GM21526 (cell line): ENCODE results near the gene SLC24A4.
"Not testable (repeated sequence)": the region's sequence is repeated elsewhere in the genome, so short reads cannot be mapped to it uniquely, and the experiment has no call there.

Experiments used
- ATAC-seq: cut with Tn5 transposase; IDR thresholded peaks from one replicate; pipeline ENCODE4 v1.9.1; 2021; ENCODE audit warnings: moderate library complexity; ENCODE audit not compliant: unreplicated experiment, low FRiP score

Gene SLC24A4

GRCh38 chr14:92534932-92535643, 212.1 kb downstream of the SLC24A4 start:
- ATAC-seq = no peak

GRCh38 chr14:92536231-92536630, 213.3 kb downstream of the SLC24A4 start:
- ATAC-seq = not testable (repeated sequence)

GRCh38 chr14:92538412-92538985, 215.5 kb downstream of the SLC24A4 start:
- peak; percentile 74 for ATAC-seq

GRCh38 chr14:92539419-92539818, 216.5 kb downstream of the SLC24A4 start:
- no peak for ATAC-seq

- no peak for ATAC-seq
These were observed 216.9 kb downstream of the SLC24A4 start for GRCh38 chr14:92539875-92540274.

GRCh38 chr14:92540472-92541048, 217.6 kb downstream of the SLC24A4 start:
- no peak for ATAC-seq

- ATAC-seq = no peak
These were observed 220.0 kb downstream of the SLC24A4 start for GRCh38 chr14:92542766-92543554.

- no peak for ATAC-seq
These were observed 221.2 kb downstream of the SLC24A4 start for GRCh38 chr14:92544051-92544720.

- no peak for ATAC-seq
These were observed 223.5 kb downstream of the SLC24A4 start for GRCh38 chr14:92546347-92547053.

GRCh38 chr14:92549105-92549858, 226.3 kb downstream of the SLC24A4 start:
- ATAC-seq = no peak

- no peak for ATAC-seq
These were observed 226.9 kb downstream of the SLC24A4 start for GRCh38 chr14:92549859-92550230.
